GM18870 (cell line): Measurements from ENCODE around the gene TMPRSS5.

Source experiments
- ATAC-seq: cut with Tn5 transposase; IDR thresholded peaks from one replicate; pipeline ENCODE4 v1.9.1; 2021; ENCODE audit warnings: moderate library complexity; ENCODE audit not compliant: unreplicated experiment

The TMPRSS5 gene

GRCh38 chr11:113670149-113670830 lies 35.8 kb downstream of the TMPRSS5 start:
- ATAC-seq: no peak

- ATAC-seq: no peak
These were observed 37.9 kb downstream of the TMPRSS5 start for GRCh38 chr11:113668255-113668654.

GRCh38 chr11:113667801-113668200 lies 38.3 kb downstream of the TMPRSS5 start:
- no peak for ATAC-seq

GRCh38 chr11:113666584-113666983 lies 39.5 kb downstream of the TMPRSS5 start:
- no peak for ATAC-seq

- no peak for ATAC-seq
These were observed 41.0 kb downstream of the TMPRSS5 start for GRCh38 chr11:113664981-113665710.

GRCh38 chr11:113664069-113664980 lies 41.8 kb downstream of the TMPRSS5 start:
- no peak for ATAC-seq

GRCh38 chr11:113663567-113663966 lies 42.5 kb downstream of the TMPRSS5 start:
- no peak for ATAC-seq

- ATAC-seq: no peak
These were observed 50.3 kb downstream of the TMPRSS5 start for GRCh38 chr11:113655771-113656170.

GRCh38 chr11:113651023-113651422 lies 55.1 kb downstream of the TMPRSS5 start:
- no peak for ATAC-seq

GRCh38 chr11:113649311-113649710 lies 56.8 kb downstream of the TMPRSS5 start:
- ATAC-seq: no peak

- ATAC-seq: no peak
These were observed 58.3 kb downstream of the TMPRSS5 start for GRCh38 chr11:113647856-113648255.

- ATAC-seq: no peak
These were observed 59.0 kb downstream of the TMPRSS5 start for GRCh38 chr11:113647108-113647507.

GRCh38 chr11:113645593-113646349 lies 60.3 kb downstream of the TMPRSS5 start:
- ATAC-seq: no peak

GRCh38 chr11:113644605-113645004 lies 61.5 kb downstream of the TMPRSS5 start:
- no peak for ATAC-seq

- no peak for ATAC-seq
These were observed 62.4 kb downstream of the TMPRSS5 start for GRCh38 chr11:113643701-113644100.

- no peak for ATAC-seq
These were observed 63.0 kb downstream of the TMPRSS5 start for GRCh38 chr11:113643006-113643585.

GRCh38 chr11:113642090-113642489 lies 64.0 kb downstream of the TMPRSS5 start:
- ATAC-seq: no peak

GRCh38 chr11:113638376-113638775 lies 67.7 kb downstream of the TMPRSS5 start:
- no peak for ATAC-seq

- no peak for ATAC-seq
These were observed 68.5 kb downstream of the TMPRSS5 start for GRCh38 chr11:113637636-113638035.
